ENCODE measurements around the gene PODNL1.
"Not testable (repeated sequence)": the region's sequence is repeated elsewhere in the genome, so short reads cannot be mapped to it uniquely, and the experiment has no call there.

PODNL1 gene

GRCh38 chr19:13972368-13973155, 34.3 kb upstream of the PODNL1 start:
- no peak for DNase-seq

- DNase-seq = not testable (repeated sequence)
These were observed 33.7 kb upstream of the PODNL1 start for GRCh38 chr19:13971868-13972267.

GRCh38 chr19:13969897-13970296, 31.7 kb upstream of the PODNL1 start:
- peak; percentile 25 for DNase-seq

- DNase-seq = no peak
These were observed 30.8 kb upstream of the PODNL1 start for GRCh38 chr19:13968999-13969398.

- no peak for DNase-seq
These were observed 30.2 kb upstream of the PODNL1 start for GRCh38 chr19:13968383-13968935.

GRCh38 chr19:13967206-13967605, 29.0 kb upstream of the PODNL1 start:
- not testable (repeated sequence) for DNase-seq

GRCh38 chr19:13966684-13967128, 28.5 kb upstream of the PODNL1 start:
- no peak for DNase-seq

- no peak for DNase-seq
These were observed 27.9 kb upstream of the PODNL1 start for GRCh38 chr19:13965926-13966683.

GRCh38 chr19:13965377-13965896, 27.2 kb upstream of the PODNL1 start:
- DNase-seq = no peak

- DNase-seq = no peak
These were observed 26.6 kb upstream of the PODNL1 start for GRCh38 chr19:13964776-13965175.

GRCh38 chr19:13963603-13964105, 25.4 kb upstream of the PODNL1 start:
- DNase-seq = no peak

GRCh38 chr19:13962699-13963602, 24.7 kb upstream of the PODNL1 start:
- peak; percentile 80 for DNase-seq

GRCh38 chr19:13961826-13962698, 23.8 kb upstream of the PODNL1 start:
- DNase-seq = peak; percentile 71

- DNase-seq = no peak
These were observed 22.9 kb upstream of the PODNL1 start for GRCh38 chr19:13960863-13961784.

GRCh38 chr19:13959962-13960862, 22.0 kb upstream of the PODNL1 start:
- DNase-seq = peak; percentile 42

- DNase-seq = peak; percentile 22
These were observed 21.1 kb upstream of the PODNL1 start for GRCh38 chr19:13959141-13959961.

GRCh38 chr19:13958043-13958442, 19.8 kb upstream of the PODNL1 start:
- DNase-seq = no peak

GRCh38 chr19:13957051-13957450, 18.8 kb upstream of the PODNL1 start:
- no peak for DNase-seq
